Hematopoietic multipotent progenitor cell (in vitro differentiated cells): Measurements from ENCODE around the gene JPH3. TPM values are rescaled to one million over a fixed set of nuclear protein-coding genes. Genes with fewer than 3 reads are reported as not detected.

Source experiments
- DNase-seq, 3 donors: peaks; one replicate each; pipeline ENCODE4 v3.0.0-alpha.2; 2011 to 2015; ENCODE audit warnings: low read depth in 2 of 3, low spot score in 2 of 3
- total RNA-seq: library from RNA; depleted of rRNA; stranded (reverse); fragments of >200 nt; gene quantifications from one replicate; pipeline ENCODE4 v1.2.3, GENCODE V29; 2012

The JPH3 gene
- total RNA-seq = not detected

DNA sequence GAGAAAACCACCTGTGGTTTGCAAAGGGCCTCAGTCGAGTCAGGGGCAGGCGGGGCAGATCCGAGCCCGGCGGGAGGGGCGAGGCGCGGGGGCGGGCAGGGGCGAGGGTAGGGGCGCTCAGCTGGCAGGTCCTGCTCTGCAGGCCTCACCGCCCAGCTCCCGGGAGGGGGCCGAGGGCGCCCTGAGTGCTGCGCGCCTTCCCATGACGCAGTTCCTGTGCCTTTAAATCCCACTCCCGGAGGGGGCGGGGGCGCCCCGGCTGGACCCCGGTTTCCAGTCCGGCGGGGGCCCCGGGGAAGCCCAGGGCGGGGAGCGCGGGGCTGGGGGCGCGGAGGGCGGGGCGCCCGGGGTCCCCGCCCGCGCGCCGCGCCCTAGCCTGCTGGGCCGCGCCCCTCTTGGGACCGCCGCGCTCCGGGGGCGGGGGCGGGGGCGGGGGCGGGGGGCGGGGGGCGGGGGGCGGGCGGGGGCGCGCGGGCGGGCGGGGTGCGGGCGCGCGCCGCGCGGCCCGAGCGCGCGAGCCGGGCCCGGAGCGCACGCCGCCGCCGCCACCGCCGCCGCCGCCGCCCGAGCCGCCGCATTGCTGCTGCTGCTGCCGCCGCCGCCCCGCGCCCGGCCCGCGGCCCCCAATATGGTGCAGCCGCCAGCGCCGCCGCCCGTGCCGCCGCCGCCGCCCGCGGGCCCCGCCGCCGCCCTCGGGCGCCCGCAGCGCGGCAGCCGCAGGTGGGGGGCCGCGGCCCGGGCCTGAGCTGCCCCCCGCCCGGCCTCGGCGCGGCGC is at the start of gene JPH3:
Gene JPH3 (plus strand): TSS at position 508 of the 775 bp plus-strand sequence. CDS start 639 bp downstream, outside the sequence.
- DNase-seq = no peak

DNA sequence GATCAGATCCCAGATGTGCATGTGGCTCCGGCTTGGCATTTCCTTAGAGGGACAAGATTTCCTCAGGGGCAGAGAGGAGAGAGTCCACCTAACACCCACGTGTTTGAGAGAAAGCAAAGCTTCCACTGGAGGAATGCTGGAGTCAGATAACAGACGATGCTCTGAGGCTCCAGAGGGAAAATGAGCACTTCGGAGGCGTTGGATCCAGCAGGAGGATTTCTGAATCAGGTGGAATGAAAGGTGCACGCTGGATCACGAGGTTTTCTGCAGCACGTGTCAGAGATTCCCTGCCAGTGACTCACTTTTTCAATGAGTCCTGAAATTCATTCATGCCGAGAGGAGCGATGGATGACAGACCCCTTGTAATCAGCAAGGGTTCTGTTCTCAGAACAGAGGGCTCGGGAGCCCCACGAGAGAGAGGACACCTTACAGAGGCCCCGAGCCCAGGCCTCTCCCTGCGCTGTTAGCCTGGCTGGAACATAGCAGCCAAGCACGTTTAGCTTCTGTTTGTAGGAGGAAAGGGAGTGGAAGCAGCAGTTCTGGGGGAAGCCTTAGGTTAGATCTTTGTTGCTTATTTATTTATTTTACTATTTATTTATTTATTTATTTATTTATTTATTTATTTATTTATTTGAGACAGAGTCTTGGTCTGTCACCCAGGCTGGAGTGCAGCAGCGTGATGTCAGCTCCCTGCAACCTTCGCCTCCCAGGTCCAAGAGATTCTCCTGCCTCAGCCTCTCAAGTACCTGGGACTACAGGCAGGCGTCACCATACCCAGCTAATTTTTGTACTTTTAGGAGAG is 49.3 kb upstream of the JPH3 start:
- DNase-seq = no peak

DNA sequence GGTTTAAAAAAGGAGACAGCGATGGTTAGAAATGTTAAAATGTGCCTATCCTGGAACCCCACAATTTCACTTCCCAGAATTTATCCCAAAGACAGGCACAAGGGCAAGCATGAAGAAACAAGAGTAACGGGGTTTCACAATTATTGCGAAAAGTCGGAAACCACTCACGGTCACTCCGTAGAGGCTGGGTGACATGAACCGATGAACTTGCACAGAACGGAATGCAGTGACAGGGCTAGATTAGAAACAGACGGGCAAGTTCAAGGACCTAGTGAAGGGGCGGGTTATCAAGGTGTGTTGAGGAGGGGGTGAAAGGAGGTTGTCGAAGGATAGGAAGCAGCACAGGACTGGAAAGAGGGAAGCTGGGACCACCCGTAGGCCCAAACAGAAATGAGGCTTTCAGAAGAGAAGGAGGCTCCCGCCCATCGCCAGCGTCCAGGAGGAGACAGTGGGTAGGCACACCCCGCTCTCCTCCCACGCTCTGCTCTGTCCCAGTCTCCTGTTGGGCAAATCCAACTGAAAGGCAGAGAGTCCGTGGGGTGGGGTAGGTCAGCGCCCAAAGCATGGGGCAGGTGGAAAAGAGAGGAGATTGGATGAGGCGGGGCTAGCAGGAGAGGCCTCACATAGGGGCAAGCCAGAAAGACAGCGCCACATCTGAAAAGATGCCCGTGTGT is 47.4 kb upstream of the JPH3 start:
- no peak for DNase-seq

DNA sequence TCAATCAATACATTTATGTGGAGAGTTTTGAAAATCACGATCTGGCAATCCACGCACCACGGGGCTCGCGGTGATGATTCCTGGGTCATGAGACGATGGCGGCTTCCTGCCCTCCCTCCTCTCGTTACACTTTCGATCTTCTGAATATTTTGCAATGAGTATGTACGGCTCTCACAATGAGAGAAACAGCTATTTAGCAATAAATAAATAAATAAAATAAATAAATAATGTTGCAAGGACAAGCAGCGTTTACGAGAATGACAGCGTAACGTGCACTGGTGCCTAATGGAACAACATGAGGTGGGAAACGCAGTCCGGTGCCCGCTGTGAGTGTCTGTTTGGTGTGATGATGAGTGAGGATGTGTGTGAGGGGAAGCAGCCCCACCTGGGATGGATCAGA is 46.7 kb upstream of the JPH3 start:
- DNase-seq = no peak

DNA sequence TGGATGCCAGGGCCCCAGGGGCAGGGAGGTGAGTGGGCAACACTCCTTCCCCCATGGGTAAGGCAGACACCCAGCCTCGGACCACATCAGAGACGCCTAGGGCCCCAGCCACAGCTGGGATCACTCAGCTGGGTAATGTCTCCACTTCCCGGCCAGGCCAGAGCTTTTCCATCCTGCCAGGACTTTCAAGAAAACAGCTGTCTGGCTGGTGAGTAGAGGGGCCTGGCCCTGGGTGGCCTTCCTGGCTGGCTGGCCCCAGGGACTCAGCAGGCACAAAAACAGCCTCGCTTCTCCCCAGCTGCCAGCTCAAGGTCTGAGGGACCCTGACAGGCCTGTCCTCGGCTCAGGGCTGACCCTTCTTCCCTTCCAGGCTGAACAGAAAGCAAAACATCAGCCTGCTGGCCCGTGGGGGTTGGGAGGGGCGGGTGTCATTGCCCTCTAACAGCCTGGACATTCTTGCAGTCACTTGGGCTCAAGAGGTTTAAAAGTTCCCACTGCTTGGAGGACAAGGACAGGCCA is 45.3 kb upstream of the JPH3 start:
- no peak for DNase-seq

DNA sequence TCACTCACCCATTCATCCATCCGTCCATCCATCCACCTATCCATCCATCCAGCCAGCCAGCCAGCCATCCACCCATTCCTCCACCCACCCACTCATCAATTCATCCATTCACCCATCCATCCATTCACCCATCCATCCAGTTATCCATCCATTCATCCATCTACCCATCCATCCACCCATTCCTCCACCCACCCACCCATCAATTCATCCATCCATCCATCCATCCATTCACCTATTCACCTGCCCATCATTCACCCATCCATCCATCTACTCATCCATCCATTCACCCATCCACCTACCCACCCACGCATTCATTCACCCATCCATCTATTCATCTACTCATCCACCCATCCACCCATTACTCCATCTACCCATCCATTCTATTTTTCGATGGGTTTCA is 43.6 kb upstream of the JPH3 start:
- no peak for DNase-seq

DNA sequence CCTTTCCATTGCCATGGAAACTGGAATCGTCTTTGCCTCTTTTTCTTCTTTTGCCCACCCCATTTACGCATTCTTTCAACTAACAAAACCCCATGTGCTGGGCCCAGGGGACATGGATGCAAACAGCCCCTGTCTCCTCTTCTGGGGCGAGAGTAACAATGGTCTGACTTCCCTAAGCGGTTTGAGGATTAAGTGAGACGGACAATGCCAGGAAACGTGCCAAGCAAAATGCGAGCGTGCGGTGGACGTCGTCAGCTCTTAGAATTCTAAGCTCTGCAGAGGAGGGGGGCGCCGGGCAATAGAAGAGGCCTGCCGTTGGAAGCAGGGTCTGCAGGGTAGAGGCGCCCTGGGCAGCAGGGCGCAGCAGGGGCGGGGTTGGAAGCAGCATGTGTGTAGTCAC is 42.4 kb upstream of the JPH3 start:
- DNase-seq = no peak

DNA sequence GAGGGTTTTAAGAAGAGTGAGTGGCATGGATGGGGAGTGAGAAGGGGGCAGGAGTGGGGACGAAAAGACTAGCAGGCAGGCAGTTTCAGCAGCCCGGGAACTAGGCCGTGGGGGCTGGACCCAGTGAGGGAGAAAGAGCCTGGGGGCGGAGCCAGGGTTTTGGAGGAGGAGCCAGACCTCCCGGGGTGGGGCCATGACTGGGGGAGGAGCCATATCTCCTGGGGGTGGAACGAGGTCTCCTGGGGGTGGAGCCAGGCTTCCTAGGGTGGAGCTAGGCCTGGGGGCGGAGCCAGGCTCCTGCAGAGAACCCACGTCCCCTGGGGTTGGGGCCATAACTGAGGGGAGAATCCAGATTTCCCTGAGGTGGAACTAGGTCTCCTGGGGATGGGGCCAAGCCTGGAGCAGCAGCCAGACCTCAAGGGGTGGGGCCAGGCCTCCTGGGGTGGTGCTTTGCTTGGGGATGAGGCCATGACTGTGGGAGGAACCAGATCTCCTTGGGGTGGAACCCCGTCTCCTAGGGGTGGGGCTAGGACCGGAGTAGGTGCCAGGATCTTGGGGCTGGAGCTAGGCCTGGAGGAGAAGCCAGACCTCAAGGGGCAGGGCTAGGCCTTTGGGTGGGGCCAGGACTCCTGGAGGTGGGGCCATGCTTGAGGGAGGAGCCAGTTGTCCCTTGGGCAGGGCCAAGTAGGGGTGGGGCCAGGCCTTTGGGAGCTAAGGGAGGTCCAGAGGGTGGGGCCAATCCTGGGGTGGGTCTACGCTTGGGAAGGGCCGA is 41.7 kb upstream of the JPH3 start:
- no peak for DNase-seq

DNA sequence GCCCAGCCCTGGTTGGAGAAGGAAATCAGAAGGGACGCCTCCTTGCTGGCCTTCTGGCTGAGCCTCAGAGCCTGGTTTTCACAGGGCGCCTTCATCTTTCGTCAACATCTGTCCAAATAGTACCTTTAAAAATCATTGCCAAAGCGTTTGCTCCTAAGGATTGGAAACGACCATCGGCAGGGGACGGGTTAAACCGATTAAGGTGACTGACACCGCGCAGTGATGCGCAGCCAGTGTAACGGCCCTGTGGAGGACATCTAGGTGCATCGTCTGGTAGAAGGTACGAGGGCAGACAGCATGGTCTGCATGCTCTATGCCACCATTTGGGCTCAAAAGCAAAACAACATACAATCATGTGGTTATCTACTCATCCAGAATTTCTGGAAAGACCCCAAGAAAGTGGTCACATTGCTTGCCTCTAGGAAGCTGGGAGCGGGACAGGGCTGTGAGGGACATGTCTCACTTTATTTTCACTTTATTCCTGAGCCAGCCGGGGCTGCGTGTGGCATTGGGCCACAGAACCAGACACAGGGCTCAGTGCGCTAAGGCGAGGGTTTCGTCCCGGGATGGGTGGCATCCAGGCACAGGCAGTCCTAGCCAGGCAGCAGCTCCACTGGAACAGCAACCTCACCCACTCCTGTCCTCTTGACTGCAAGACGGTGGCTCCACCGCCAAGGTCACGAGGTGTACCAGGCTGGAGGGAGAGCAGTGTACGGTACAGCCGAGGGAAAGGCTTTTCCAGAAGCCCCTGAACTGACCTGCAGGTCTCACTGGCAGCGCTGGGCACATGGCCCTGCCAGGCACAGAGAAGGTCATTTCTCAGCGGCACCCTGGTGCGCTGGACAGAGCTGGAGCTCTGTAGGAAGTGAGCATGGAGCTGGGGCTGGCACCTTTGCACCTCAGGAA is 40.9 kb upstream of the JPH3 start:
- DNase-seq = no peak

DNA sequence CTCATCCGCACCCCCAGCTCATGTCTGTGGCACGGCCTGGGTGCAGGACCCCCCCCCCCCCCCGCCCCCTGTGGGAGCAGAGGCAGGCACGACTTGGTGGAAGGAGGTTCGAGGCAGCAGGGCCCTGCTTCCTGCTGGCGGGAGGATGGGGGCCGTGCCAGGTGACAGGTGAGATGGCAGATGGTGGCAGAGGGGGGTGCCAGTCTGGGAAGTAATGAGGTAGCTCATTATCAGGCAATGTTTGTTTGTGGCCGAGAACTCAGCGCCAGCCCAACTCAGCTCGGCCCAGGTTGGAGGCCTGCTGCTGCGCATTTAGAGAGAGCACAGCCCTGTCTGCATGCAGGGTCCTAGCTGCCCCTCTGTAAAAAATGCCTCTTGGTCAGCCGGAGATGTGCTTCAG is 40.1 kb upstream of the JPH3 start:
- DNase-seq = no peak

DNA sequence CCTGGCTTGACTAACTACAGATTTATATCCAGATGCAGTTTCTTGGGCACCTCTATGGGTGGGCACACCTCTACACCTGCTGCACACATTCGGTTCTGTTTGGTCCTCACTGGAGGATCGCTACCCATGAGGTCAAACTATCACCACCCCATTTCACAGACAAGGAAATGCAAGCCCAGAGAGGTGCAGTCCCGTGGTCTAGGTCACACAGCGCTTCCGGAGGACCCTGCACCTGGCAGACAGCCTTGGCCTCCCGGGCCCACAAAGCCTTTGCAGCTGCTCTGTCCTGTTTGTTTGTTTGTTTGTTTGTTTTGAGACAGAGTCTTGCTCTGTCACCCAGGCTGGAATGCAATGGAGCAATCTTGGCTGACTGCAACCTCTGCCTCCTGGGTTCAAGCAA is 39.3 kb upstream of the JPH3 start:
- DNase-seq = no peak

DNA sequence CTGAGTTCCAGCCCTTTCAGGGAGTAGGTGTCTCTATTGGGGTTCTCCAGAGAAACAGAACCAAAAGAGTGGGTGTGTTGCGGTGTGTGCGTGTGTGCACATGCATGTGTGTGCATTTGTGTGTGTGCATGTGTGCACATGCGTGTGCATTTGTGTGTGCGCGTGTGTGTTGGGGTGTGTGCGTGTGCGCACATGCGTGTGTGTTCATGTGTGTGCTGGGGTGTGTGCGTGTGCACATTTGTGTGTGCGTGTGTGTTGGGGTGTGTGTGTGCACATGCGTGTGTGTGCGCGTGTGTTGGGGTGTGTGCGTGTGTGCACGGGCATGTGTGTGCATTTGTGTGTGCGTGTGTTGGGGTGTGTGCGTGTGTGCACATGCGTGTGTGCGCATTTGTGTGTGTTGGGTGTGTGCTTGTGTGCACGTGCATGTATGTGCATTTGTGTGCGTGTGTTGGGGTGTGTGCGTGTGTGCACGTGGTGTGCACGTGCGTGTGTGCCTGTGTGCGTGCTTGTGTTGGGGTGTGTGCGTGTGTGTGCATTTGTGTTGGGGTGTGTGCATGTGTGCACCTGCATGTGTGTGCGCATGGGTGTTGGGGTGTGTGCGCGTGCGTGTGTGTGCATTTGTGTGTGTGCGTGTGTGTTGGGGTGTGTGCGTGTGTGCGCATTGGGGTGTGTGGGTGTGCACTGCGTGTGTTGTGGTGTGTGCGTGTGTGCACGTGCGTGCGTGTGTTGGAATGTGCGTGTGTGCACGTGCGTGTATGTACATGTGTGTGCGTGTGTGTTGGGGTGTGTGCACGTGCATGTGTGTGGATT is 38.4 kb upstream of the JPH3 start:
- DNase-seq = no peak

DNA sequence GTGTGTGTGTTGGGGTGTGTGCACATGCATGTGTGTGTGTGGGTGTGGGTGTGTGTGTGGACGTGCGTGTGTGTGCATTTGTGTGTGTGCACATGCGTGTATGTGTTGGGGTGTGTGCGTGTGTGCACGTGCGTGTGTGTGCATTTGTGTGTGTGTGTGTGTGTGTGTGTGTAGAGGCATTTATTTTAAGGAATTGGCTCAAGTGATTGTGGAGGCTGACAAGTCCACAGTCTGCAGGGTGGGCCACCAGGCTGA is 37.9 kb upstream of the JPH3 start:
- DNase-seq = no peak

DNA sequence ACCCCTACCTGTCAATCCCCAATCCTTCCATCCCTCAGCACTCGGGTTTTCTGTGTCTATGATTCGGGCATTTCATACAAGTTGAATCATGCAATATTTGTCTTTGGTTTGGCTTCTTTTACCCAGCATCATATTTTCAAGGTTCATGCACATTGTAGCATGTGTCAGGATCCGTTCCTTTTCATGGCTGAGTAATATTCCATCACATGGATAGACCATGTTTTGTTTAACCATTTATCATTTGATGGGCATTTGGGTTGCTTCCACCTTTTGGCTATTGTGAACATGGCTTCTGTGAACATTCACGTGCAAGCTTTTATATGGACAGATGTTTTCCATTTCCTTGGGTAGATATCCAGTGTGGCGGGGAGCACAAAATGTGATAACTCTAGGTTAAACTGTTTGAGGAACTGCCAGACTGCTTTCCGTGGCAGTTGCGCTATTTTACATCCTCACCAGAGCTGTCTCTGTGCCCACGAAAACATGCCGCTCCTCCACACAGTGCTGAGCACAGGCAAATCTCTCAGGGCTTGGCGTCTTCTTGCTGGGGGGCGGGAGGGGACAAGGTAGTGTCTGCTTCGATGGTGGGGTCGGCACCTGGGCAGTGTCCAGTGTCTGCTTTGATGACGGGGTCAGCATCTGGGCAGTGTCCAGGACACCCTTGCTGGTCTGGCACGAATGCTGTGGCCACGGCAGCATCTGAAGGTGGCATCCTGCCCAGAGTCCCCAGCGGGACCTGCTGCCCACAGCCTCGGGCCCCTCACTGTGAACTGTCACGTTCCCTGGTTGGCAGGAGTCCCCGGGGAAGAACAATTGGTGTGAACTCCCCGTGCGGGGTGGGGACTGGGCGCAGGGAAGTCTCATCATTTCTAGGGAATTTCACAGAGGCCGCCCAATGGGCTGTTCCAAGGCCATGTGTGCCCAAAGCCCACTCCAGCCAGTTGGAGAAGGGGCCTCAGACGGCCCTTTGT is 32.4 kb upstream of the JPH3 start:
- DNase-seq = no peak

DNA sequence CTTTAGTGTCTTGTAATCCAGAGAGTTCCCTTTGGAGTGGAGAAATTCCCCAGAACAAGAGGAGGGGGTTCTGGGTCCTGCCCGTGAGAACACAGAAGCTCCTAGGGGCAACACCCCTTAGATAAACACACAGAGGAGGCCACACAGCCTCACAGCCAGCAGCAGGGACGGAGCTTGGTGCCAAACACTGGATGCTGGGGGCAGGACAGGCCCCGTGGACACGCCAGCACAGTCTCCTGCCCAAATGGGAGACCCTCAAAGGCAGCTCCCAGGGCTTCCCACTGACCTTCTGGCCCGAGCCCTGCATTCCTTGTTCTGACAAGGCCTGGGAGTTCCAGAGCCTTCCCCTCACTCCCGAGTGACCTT is 31.8 kb upstream of the JPH3 start:
- no peak for DNase-seq

DNA sequence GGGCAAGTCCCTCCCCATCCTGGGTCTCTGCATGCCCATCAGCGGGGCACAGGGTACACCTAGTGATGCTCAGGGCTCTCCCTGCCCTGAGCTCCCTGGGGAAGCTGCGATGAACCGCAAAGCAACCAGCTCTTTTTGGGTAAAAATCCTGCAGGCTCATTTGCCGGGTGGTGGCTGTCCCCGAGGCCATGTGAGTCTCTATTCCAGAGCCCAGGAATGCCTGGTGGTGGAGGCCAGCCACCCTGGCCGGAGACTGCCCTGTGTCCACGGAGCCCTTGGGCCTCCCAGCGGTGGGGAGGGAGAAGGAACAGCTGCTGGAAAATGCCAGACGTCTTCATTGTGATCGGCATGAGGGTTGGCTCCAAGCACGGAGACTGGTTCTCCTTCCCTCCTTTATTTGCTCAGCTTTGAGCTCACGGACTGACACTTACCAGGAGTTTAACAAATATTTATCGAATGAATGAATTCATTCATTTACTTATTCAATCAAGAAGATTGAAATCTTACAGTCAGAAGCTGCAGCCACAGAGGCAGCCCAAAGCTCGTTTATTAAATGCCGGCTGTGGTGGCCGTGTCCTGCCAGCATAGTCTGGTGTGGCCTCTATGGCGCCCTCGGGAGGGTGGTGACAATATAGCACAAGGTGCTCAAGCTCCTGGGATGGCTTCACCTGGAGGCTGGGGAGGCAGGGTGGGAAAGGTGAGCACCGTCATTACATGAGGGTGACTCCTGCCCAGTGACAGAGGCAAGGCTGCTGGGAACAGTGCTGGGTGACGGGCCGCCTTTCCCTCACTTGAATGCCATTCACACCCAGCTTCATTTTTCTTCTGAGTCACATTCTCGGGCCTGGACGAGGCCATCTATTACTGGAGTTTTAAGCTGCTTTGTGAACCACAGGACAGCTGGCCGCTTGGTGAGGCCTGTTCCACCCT is 31.1 kb upstream of the JPH3 start:
- DNase-seq = peak in 1 of 3 donors; percentile 33

DNA sequence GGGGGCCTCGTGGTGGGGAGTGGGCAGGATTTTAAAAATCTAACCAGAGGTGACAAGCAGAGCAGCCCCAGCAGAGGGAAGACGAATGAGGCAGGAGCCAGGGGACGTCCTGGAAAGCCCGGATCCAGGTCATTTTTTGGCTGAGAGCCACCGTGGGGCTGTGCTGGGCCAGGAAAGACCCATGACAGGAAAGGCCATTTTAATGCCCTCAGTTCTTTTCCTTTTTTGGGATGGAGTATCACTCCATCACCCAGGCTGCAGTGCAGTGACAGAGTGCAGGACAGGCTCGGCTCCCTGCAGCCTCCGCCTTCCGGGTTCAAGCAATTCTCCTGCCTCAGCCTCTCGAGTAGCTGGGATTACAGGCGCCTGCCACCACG is 30.5 kb upstream of the JPH3 start:
- DNase-seq = no peak
